ENCODE data around the gene TBC1D7.

TBC1D7 gene

DNA sequence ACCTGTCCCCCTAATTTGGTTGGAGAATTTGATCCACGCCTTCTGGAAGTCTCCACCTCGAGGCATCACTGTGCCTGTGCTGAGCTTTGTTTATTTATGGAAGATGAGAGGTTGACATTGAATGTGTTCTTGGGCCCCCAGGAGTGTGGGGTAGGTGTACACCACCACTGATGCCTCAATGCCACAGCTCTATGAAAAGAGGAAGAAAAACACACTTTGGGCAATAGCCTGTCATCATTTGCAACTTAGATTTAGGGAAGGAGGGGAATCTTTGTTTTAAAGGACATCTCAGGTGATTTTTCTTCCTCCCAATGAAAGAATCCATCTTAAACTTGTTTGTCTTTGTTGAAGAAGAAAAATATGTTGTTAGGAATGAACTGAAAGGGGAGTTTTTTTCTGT is 42.6 kb downstream of the TBC1D7 start:
- Histone ChIP-seq H3K79me2 (ENCODE audit: control insufficient read depth, low read length) (no peaks in the 10 kb centered on the region), H3K4me3 (ENCODE audit: low read length) (no peak overlapping the region), H3K9me3 (ENCODE audit: control insufficient read depth, insufficient read depth, low read length) (peaks cover 9% of the 10 kb centered on the region; the same call in 1 of the 2 replicates), H3K27me3 (ENCODE audit: control insufficient read depth, low read length) (no peaks in the 10 kb centered on the region), H3K9me2 (replicated peaks; ENCODE audit: control insufficient read depth, low read length) (no peaks in the 10 kb centered on the region), H4K20me1 (ENCODE audit: control insufficient read depth, insufficient read depth, low read depth, low read length) (no peaks in the 10 kb centered on the region), H3F3A (ENCODE audit: control insufficient read depth, insufficient read depth) (no peaks in the 10 kb centered on the region), H3K27ac (ENCODE audit: low read depth, low read length) (no peak overlapping the region), H3K36me3 (ENCODE audit: control insufficient read depth, low read length) (peaks cover 46% of the 10 kb centered on the region), H3K4me2 (ENCODE audit: low read length) (no peak overlapping the region), H3K4me1 (ENCODE audit: control insufficient read depth, low read length) (peaks cover 13% of the 10 kb centered on the region)
- no peak for TF ChIP-seq CTCF (IDR thresholded peaks at IDR 0.05; ENCODE audit: low read depth, low read length, poor library complexity, severe bottlenecking)

- Histone ChIP-seq H3K4me2 (ENCODE audit: low read length) (no peak overlapping the region), H3K27me3 (ENCODE audit: control insufficient read depth, low read length) (no peaks in the 10 kb centered on the region), H3K36me3 (ENCODE audit: control insufficient read depth, low read length) (peaks cover 46% of the 10 kb centered on the region), H3K9me2 (replicated peaks; ENCODE audit: control insufficient read depth, low read length) (no peaks in the 10 kb centered on the region), H3K79me2 (ENCODE audit: control insufficient read depth, low read length) (no peaks in the 10 kb centered on the region), H3K4me3 (ENCODE audit: low read length) (no peak overlapping the region), H3K4me1 (ENCODE audit: control insufficient read depth, low read length) (peaks cover 13% of the 10 kb centered on the region), H4K20me1 (ENCODE audit: control insufficient read depth, insufficient read depth, low read depth, low read length) (no peaks in the 10 kb centered on the region), H3K9me3 (ENCODE audit: control insufficient read depth, insufficient read depth, low read length) (peaks cover 9% of the 10 kb centered on the region; the same call in 1 of the 2 replicates), H3F3A (ENCODE audit: control insufficient read depth, insufficient read depth) (no peaks in the 10 kb centered on the region), H3K27ac (ENCODE audit: low read depth, low read length) (no peak overlapping the region)
- TF ChIP-seq CTCF (IDR thresholded peaks at IDR 0.05; ENCODE audit: low read depth, low read length, poor library complexity, severe bottlenecking) (no peak), EZH2phosphoT487 (IDR thresholded peaks at IDR 0.05; ENCODE audit: borderline replicate concordance, low read length) (no peak)
Measured at GRCh38 chr6:13284646-13285045, 43.7 kb downstream of the TBC1D7 start.

GRCh38 chr6:13283331-13283730 is 45.0 kb downstream of the TBC1D7 start:
- peaks cover 16% of the 10 kb centered on the region for H3K4me1 ChIP-seq (ENCODE audit: control insufficient read depth, low read length)

More at GRCh38 chr6:13283331-13283730, 45.0 kb downstream of the TBC1D7 start:
- TF ChIP-seq CTCF (IDR thresholded peaks at IDR 0.05; ENCODE audit: low read depth, low read length, poor library complexity, severe bottlenecking) (no peak), EZH2phosphoT487 (IDR thresholded peaks at IDR 0.05; ENCODE audit: borderline replicate concordance, low read length) (no peak)
- Histone ChIP-seq H3K27me3 (ENCODE audit: control insufficient read depth, low read length) (no peaks in the 10 kb centered on the region), H3K9me2 (replicated peaks; ENCODE audit: control insufficient read depth, low read length) (no peaks in the 10 kb centered on the region), H3K9me3 (ENCODE audit: control insufficient read depth, insufficient read depth, low read length) (peaks cover 9% of the 10 kb centered on the region; the same call in 1 of the 2 replicates), H4K20me1 (ENCODE audit: control insufficient read depth, insufficient read depth, low read depth, low read length) (no peaks in the 10 kb centered on the region), H3K79me2 (ENCODE audit: control insufficient read depth, low read length) (no peaks in the 10 kb centered on the region), H3K36me3 (ENCODE audit: control insufficient read depth, low read length) (peaks cover 49% of the 10 kb centered on the region), H3K27ac (ENCODE audit: low read depth, low read length) (no peak overlapping the region), H3F3A (ENCODE audit: control insufficient read depth, insufficient read depth) (no peaks in the 10 kb centered on the region), H3K4me3 (ENCODE audit: low read length) (no peak overlapping the region), H3K4me2 (ENCODE audit: low read length) (no peak overlapping the region)

Measured in DOHH2 (cell line).